Measurements from ENCODE around the gene SLITRK3.

DNA sequence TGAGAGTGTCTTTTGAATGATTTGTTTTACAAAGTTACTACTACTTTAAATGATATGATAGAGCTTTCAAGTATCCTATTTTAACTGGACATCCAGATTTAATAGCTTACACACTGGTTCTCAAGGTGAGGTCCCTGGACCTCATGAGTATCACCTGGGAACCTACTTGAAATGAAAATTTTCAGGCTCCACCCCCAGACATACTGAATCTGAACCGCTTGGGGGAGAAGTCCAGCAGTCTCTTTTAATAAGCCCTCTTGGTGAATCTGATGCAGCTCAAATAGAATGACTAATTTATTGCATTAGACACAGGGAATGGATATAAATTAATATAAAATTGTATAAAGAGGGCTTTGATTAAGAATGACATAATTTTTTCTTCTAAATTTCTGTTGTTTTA is 29.4 kb upstream of the SLITRK3 start:
- TF ChIP-seq, protein P1, sequence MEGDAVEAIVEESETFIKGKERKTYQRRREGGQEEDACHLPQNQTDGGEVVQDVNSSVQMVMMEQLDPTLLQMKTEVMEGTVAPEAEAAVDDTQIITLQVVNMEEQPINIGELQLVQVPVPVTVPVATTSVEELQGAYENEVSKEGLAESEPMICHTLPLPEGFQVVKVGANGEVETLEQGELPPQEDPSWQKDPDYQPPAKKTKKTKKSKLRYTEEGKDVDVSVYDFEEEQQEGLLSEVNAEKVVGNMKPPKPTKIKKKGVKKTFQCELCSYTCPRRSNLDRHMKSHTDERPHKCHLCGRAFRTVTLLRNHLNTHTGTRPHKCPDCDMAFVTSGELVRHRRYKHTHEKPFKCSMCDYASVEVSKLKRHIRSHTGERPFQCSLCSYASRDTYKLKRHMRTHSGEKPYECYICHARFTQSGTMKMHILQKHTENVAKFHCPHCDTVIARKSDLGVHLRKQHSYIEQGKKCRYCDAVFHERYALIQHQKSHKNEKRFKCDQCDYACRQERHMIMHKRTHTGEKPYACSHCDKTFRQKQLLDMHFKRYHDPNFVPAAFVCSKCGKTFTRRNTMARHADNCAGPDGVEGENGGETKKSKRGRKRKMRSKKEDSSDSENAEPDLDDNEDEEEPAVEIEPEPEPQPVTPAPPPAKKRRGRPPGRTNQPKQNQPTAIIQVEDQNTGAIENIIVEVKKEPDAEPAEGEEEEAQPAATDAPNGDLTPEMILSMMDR (IDR thresholded peaks at IDR 0.05), result no peak
- no peak for TF ChIP-seq POLR2A (IDR thresholded peaks at IDR 0.05)

All from vagina (tissue), 2 donors.